NCI-H2029 (cell line): ENCODE results near the gene UNC5B.
"Not testable (repeated sequence)": the region's sequence is repeated elsewhere in the genome, so short reads cannot be mapped to it uniquely, and the experiment has no call there.

Experiments used
- DNase-seq: peaks from one replicate; lab custom pipeline; 2025; lab: John Stamatoyannopoulos, UW

The UNC5B gene

GRCh38 chr10:71283876-71284275, 71.5 kb downstream of the UNC5B start:
- no peak for DNase-seq

GRCh38 chr10:71284544-71285179, 72.3 kb downstream of the UNC5B start:
- no peak for DNase-seq

GRCh38 chr10:71285180-71285545, 72.8 kb downstream of the UNC5B start:
- DNase-seq = no peak

GRCh38 chr10:71285986-71286385, 73.6 kb downstream of the UNC5B start:
- DNase-seq = no peak

GRCh38 chr10:71286521-71287294, 74.3 kb downstream of the UNC5B start:
- no peak for DNase-seq

GRCh38 chr10:71287456-71287855, 75.1 kb downstream of the UNC5B start:
- no peak for DNase-seq

GRCh38 chr10:71288461-71288860, 76.1 kb downstream of the UNC5B start:
- DNase-seq = no peak

GRCh38 chr10:71289421-71290130, 77.2 kb downstream of the UNC5B start:
- DNase-seq = no peak

- no peak for DNase-seq
Observed at GRCh38 chr10:71290331-71290730, 78.0 kb downstream of the UNC5B start.

- DNase-seq = no peak
Observed at GRCh38 chr10:71290806-71291527, 78.6 kb downstream of the UNC5B start.

- DNase-seq = no peak
Observed at GRCh38 chr10:71291528-71291900, 79.1 kb downstream of the UNC5B start.

GRCh38 chr10:71292624-71293445, 80.5 kb downstream of the UNC5B start:
- DNase-seq = no peak

GRCh38 chr10:71293446-71294084, 81.2 kb downstream of the UNC5B start:
- DNase-seq = no peak

GRCh38 chr10:71294091-71294561, 81.8 kb downstream of the UNC5B start:
- no peak for DNase-seq

GRCh38 chr10:71294856-71295255, 82.5 kb downstream of the UNC5B start:
- DNase-seq = no peak

- no peak for DNase-seq
Observed at GRCh38 chr10:71295641-71296040, 83.3 kb downstream of the UNC5B start.

GRCh38 chr10:71296086-71296485, 83.7 kb downstream of the UNC5B start:
- no peak for DNase-seq

- DNase-seq = not testable (repeated sequence)
Observed at GRCh38 chr10:71296811-71297210, 84.4 kb downstream of the UNC5B start.

GRCh38 chr10:71297343-71297742, 85.0 kb downstream of the UNC5B start:
- DNase-seq = no peak

GRCh38 chr10:71299071-71299785, 86.9 kb downstream of the UNC5B start:
- DNase-seq = no peak
